Measurements from ENCODE around the gene RFNG.

DNA sequence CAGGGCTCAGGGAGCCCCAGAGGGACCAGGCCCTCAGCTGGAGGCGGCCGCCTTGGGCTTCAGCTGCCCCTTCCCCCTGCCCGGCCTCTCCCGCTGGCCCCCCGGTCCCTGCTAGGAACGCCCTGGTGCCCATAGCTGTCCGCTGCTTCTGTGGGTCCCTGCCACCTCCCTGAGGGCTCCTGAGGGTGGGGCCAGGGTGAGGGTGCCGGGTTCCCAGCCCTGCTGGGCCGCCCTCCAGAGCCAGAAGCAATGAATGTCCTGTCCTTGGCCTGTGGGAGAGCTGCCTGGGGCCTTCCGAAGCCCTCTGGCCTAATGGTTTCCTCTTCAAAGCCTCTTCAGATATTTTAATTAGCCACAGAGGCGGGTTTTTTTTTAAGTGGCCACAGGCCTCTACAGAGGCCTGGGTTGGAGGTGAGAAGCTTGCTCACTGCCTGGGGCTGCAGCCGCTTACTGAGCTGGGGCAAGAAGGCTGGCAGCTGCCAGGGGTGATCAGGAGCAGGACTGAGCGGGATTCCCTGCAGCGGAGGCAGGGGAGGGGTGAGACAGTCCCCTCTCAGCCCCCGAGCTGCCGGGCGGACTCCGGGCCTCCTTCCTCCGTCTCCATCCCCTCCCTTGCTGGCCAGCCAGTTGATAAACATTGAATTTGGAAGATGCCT is 38.8 kb downstream of the RFNG start:
- TF ChIP-seq, protein P1, sequence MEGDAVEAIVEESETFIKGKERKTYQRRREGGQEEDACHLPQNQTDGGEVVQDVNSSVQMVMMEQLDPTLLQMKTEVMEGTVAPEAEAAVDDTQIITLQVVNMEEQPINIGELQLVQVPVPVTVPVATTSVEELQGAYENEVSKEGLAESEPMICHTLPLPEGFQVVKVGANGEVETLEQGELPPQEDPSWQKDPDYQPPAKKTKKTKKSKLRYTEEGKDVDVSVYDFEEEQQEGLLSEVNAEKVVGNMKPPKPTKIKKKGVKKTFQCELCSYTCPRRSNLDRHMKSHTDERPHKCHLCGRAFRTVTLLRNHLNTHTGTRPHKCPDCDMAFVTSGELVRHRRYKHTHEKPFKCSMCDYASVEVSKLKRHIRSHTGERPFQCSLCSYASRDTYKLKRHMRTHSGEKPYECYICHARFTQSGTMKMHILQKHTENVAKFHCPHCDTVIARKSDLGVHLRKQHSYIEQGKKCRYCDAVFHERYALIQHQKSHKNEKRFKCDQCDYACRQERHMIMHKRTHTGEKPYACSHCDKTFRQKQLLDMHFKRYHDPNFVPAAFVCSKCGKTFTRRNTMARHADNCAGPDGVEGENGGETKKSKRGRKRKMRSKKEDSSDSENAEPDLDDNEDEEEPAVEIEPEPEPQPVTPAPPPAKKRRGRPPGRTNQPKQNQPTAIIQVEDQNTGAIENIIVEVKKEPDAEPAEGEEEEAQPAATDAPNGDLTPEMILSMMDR (IDR thresholded peaks at IDR 0.05): no peak
- no peak for TF ChIP-seq POLR2A (IDR thresholded peaks at IDR 0.05)

Data from adrenal gland (tissue), 5 donors.